GM12873 (cell line): ENCODE data around the gene PAX5.

Experiments used
- CTCF ChIP-seq: IDR thresholded peaks from 2 replicates; pipeline ENCODE4 v1.5.1; 2012; ENCODE audit warnings: low read depth, mild to moderate bottlenecking, moderate library complexity, low read length, control low read depth; ENCODE audit not compliant: insufficient read depth; ENCODE audit errors: missing control alignments

Gene PAX5

GRCh38 chr9:36876056-36876455 lies 158.0 kb downstream of the PAX5 start:
- no peak for TF ChIP-seq CTCF

DNA sequence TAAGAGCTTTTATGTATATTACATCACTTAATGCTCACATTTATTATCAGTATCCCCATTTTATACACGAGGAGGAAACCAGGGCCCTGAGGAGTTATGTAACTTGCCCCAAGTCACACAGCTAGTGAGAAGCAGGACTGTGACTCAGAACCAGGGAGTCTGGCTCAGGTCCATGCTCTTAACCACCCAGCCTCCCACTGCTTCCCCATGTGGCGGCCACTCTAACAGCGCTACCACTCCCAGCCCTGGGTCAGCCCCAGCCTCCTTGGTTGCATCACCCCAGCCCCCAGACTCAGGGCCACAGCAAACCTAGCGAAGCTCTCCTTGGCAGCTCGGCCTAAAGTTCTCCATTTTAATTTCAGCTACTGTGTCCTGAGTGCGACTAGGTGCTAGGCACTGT lies 159.1 kb downstream of the PAX5 start:
- TF ChIP-seq CTCF, result no peak

DNA sequence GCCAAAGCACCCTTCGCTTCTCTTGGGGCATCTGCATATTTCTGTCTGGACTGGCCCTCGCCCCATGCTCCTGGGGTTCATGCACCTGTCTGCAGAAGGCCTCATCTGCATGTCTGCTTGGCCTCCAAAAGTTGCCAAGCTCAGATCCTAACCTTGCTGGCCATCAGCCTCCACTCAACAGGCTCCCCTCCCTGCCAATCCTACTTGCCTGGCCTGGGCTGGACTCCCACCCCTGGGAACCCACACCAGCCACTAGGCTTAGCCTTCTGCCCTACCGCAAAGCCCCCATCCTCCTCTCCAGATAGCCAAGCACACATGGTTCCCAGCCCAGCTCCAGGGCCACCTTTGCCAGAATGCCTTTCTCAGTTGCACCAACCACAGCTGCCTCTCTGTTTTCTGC lies 159.8 kb downstream of the PAX5 start:
- no peak for TF ChIP-seq CTCF

DNA sequence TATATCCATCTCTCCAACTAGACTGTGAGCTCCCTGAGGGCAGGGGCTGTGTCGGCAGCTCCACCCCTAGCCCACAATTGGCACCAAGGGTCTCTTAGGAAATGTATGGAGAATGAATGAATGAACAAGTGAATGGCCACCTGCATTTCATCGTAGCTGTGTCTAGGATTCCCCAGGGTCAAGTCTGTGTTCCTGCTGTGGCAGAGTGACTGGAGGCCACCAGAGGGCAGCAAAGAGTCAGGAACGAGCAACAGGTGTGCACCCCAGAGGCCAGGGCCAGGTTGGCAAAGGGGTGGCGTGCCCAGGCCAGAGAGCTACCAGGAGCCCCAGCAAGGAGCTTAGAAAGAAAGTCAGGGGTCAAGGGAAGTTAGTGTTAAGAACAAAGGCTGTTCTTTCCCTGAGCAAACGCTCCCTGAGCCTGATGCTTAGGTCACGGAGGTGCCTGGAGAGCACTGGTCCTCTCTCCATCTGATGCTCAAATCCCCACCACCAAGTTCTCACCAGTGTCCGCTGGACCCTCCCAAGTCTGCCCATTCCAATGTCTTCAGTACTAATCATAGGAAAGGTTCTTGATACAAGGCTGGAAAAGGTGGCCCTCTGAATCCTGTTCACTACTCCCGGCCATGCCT lies 160.7 kb downstream of the PAX5 start:
- TF ChIP-seq CTCF, result peak; percentile 93

GRCh38 chr9:36872641-36873040 lies 161.4 kb downstream of the PAX5 start:
- no peak for TF ChIP-seq CTCF

DNA sequence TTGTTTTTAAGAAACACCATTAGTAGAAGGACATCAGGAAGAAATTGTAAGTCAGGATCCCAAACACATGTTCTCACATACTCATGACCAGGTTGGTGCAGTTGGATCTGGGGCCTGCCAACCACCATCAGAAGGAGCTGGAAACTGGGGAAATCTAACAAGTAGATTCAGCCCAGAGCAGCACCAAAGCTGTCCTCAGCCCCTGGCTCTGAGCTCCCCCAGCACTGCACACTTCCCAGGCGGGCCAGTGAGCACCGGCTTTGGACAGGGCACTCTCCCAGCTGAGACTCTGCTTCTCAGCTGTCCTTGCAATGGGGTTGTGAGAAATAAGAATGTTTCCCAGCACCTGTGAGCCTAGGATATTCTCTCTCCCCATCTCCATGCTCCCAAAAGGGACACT lies 162.5 kb downstream of the PAX5 start:
- no peak for TF ChIP-seq CTCF

DNA sequence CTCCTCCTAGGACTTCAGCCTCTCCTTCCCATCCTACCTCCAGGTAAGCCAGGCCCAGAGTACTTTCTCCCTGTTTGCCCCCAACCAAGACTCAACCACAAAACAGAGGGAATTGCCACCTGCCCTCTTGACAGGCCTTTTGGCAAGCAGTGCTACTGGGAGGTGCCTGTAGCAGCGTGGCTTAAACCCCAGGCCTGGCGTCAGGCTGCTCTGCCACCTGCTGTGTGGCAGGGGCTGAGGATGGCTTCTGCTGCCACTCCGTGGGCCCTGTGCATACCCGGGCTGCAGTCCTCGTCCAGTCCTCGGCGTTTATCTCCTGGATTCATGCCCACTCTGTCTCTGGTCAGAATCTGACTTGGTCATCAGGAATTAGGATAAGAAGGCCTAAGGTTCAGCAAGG lies 163.1 kb downstream of the PAX5 start:
- no peak for TF ChIP-seq CTCF
